Lower lobe of right lung (tissue), 2 donors: ENCODE results near the gene CDK17. TPM values are rescaled to one million over a fixed set of nuclear protein-coding genes. Genes with fewer than 3 reads are reported as not detected.

Experiments used
- ATAC-seq, 2 donors: fragments of 200-7000 bp; cut with Tn5 transposase; one replicate each; pipeline ENCODE4 v1.9.1; 2020 to 2022; ENCODE audit warnings: mild to moderate bottlenecking in 2 of 2, moderate library complexity in 2 of 2
- DNase-seq: peaks from one replicate; pipeline ENCODE4 v3.0.0-alpha.2; 2020
- H3K27ac ChIP-seq: fragments of 200-600 bp; one replicate; pipeline ENCODE4 v1.8.0; 2022
- H3K27me3 ChIP-seq: fragments of 200-600 bp; one replicate; pipeline ENCODE4 v1.8.0; 2022; ENCODE audit warnings: low read depth
- H3K36me3 ChIP-seq: fragments of 200-600 bp; one replicate; pipeline ENCODE4 v1.8.0; 2022; ENCODE audit warnings: mild to moderate bottlenecking
- H3K4me1 ChIP-seq: fragments of 200-600 bp; one replicate; pipeline ENCODE4 v1.8.0; 2022
- H3K4me3 ChIP-seq: fragments of 200-600 bp; one replicate; pipeline ENCODE4 v1.8.0; 2022; ENCODE audit warnings: mild to moderate bottlenecking
- H3K9me3 ChIP-seq: fragments of 200-600 bp; one replicate; pipeline ENCODE4 v1.8.0; 2022
- intact Hi-C: fragments of 100-400 bp; cut with DNase I; formaldehyde crosslinking; loops from one replicate; pipeline ENCODE4 v1.11.0; 2022
- total RNA-seq: library from RNA; stranded (reverse); fragmentation: NEBNext Ultra II Directional; extraction: Animal tissue kit (Norgen Biotek cat#: 25700); gene quantifications from one replicate; pipeline ENCODE4 v1.2.1, GENCODE V29; 2021
- TF ChIP-seq, protein P1 (sequence below): fragments of 200-600 bp; IDR thresholded peaks from one replicate; pipeline ENCODE4 v1.8.0; 2022; ENCODE audit warnings: antibody characterized with exemption, mild to moderate bottlenecking
- donor health status: DM: no; HTN: yes; CAD: no; lungs with severe emphysema.

Gene CDK17
- total RNA-seq, 1 donor from 2014 or later, result 41.7 TPM

DNA sequence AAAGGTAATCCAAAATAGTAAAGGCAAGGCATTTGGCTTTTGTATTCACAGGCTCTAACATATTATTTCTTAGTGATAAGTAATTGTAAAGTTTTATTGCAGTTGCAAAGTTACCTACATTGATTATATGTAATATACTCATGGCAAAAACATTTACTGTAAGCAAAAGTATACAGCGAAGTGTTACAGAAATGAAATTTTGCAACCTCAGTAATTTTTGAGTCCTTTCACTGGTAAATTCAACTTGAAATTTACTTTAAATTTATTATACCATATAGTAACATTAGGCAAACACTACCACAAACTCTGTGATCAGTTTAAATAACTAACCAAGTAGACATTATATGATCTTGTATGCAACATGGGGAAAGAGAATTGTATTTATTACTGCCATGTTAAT lies 89.0 kb downstream of the CDK17 start:
- no peak for DNase-seq
- Histone ChIP-seq H3K9me3 (no peaks in the 10 kb centered on the region), H3K36me3 (peaks cover 25% of the 10 kb centered on the region), H3K4me1 (no peaks in the 10 kb centered on the region), H3K4me3 (no peak overlapping the region), H3K27me3 (no peaks in the 10 kb centered on the region), H3K27ac (no peak overlapping the region)
- TF ChIP-seq, protein P1, sequence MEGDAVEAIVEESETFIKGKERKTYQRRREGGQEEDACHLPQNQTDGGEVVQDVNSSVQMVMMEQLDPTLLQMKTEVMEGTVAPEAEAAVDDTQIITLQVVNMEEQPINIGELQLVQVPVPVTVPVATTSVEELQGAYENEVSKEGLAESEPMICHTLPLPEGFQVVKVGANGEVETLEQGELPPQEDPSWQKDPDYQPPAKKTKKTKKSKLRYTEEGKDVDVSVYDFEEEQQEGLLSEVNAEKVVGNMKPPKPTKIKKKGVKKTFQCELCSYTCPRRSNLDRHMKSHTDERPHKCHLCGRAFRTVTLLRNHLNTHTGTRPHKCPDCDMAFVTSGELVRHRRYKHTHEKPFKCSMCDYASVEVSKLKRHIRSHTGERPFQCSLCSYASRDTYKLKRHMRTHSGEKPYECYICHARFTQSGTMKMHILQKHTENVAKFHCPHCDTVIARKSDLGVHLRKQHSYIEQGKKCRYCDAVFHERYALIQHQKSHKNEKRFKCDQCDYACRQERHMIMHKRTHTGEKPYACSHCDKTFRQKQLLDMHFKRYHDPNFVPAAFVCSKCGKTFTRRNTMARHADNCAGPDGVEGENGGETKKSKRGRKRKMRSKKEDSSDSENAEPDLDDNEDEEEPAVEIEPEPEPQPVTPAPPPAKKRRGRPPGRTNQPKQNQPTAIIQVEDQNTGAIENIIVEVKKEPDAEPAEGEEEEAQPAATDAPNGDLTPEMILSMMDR, result no peak
- intact Hi-C loops, result no loop called here
- no peak for ATAC-seq

DNA sequence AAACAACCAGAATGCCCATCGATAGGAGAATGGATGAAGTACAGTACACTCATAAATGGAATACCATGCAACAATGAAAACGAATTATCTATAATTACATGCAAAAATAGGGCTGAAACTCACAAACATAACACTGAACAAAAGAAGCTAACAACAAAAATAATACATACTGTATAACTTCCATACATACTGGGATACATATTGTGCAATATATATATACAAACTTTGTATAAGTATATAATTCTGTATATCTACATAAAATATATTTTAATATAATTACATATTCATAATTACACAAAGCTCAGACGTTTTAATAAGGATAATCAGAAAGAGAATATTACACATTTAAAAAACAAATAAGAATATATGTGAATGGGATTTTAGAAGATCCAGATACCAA lies 90.2 kb downstream of the CDK17 start:
- intact Hi-C loops, result no loop called here
- Histone ChIP-seq H3K4me1 (no peaks in the 10 kb centered on the region), H3K27ac (no peak overlapping the region), H3K27me3 (no peaks in the 10 kb centered on the region), H3K4me3 (no peak overlapping the region), H3K9me3 (no peaks in the 10 kb centered on the region), H3K36me3 (peaks cover 25% of the 10 kb centered on the region)
- ATAC-seq, result no peak
- no peak for DNase-seq
- TF ChIP-seq, protein P1, result no peak

DNA sequence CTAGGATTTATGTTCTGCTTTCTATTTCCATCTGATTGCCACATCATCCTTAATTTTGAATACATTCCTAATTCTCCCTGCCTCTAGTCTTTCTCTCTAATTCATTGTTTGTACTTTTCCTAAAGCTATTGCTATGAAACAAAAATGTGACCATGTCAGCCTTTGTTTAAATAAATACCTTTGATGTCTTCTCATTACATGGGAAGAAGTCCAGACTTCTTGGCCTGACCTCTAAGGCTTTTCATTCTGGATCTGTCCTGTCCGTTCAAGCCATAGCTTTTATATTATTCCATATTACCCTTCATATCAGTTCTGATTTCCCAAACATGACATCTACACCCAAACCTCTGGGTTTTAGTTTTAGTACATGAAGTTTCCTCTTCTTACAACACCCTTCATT lies 91.4 kb downstream of the CDK17 start:
- Histone ChIP-seq H3K27me3 (no peaks in the 10 kb centered on the region), H3K4me3 (no peak overlapping the region), H3K4me1 (no peaks in the 10 kb centered on the region), H3K27ac (no peak overlapping the region), H3K9me3 (no peaks in the 10 kb centered on the region), H3K36me3 (peaks cover 25% of the 10 kb centered on the region)
- TF ChIP-seq, protein P1, result no peak
- intact Hi-C loops, result no loop called here
- ATAC-seq, result no peak
- DNase-seq, result no peak

DNA sequence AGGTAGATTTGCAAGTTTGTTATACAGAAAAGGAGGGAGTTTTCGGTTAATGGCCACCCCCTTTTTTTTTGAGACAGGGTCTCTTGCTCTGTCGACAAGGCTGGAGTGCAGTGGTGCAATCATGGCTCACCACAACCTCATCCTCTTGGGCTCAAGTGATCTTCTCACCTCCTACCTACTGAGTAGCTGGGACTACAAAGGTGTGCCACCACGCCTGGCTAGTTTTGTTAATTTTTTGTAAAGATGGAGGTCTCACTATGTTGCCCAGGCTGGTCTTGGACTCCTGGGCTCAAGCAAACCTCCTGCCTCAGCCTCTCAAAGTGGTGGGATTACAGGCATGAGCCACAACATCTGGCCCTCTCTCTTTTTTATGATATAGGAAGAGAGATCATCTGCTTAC lies 94.6 kb downstream of the CDK17 start:
- no peaks in the 10 kb centered on the region for H3K27me3 ChIP-seq
- H3K9me3 ChIP-seq, result no peaks in the 10 kb centered on the region
- intact Hi-C loops, result no loop called here
- H3K27ac ChIP-seq, result no peak overlapping the region
- H3K36me3 ChIP-seq, result peaks cover 7% of the 10 kb centered on the region
- ATAC-seq (no peak), DNase-seq (no peak)
- H3K4me3 ChIP-seq, result no peak overlapping the region
- TF ChIP-seq, protein P1, result no peak
- no peaks in the 10 kb centered on the region for H3K4me1 ChIP-seq

DNA sequence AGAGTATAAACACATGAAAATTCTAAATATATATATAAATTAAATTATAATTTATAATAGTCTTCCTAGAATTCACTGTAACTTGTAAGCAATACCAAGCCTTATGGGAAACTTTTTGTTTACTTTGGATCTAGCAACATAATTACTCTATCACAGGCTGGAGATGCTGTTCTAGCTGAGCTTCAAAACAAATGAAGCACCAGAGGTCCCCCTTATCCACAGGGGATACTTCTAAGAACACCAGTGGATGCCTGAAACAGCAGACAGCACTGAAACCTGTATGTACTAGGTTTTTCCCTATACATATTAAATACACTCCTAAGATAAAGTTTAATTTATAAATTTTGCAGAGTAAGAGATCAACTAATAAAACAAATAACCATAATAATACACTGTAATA lies 96.6 kb downstream of the CDK17 start:
- Histone ChIP-seq H3K27ac (no peak overlapping the region), H3K4me3 (no peak overlapping the region), H3K27me3 (no peaks in the 10 kb centered on the region), H3K9me3 (no peaks in the 10 kb centered on the region), H3K36me3 (peaks cover 19% of the 10 kb centered on the region), H3K4me1 (no peaks in the 10 kb centered on the region)
- ATAC-seq, result no peak
- TF ChIP-seq, protein P1, result no peak
- intact Hi-C loops, result no loop called here
- no peak for DNase-seq
